Heart left ventricle (tissue), 16 donors: Measurements from ENCODE around the gene DNMT1. TPM values are rescaled to one million over a fixed set of nuclear protein-coding genes. Genes with fewer than 3 reads are reported as not detected.

Source experiments
- ATAC-seq, 4 donors: fragments of 200-7000 bp; cut with Tn5 transposase; one replicate each; pipeline ENCODE4 v1.9.1; 2020 to 2022; ENCODE audit warnings: moderate library complexity in 4 of 4, mild to moderate bottlenecking in 3 of 4, moderate number of reproducible peaks in 1 of 4
- DNase-seq, 5 donors: peaks; one replicate each; pipeline ENCODE4 v3.0.0-alpha.2; 2020
- H3K27ac ChIP-seq, 12 donors: fragments of 200-600 bp; sonication (generic) in 4 of 12; one replicate each; pipeline versions ENCODE4 v1.5.0 to v1.8.0; 2016 to 2022; ENCODE audit warnings: mild to moderate bottlenecking in 2 of 12
- H3K27me3 ChIP-seq, 9 donors: fragments of 200-600 bp; sonication (generic) in 2 of 9; one replicate each; pipeline versions ENCODE4 v1.5.1 to v1.8.0; 2016 to 2022; ENCODE audit warnings: mild to moderate bottlenecking in 3 of 9
- H3K36me3 ChIP-seq, 9 donors: fragments of 200-600 bp; sonication (generic) in 2 of 9; one replicate each; pipeline versions ENCODE4 v1.5.0 to v1.8.0; 2018 to 2022; ENCODE audit warnings: mild to moderate bottlenecking in 2 of 9
- H3K4me1 ChIP-seq, 12 donors: fragments of 200-600 bp; sonication (generic) in 4 of 12; one replicate each; pipeline versions ENCODE4 v1.5.0 to v1.8.0; 2016 to 2022; ENCODE audit warnings: mild to moderate bottlenecking in 3 of 12
- H3K4me3 ChIP-seq, 12 donors: fragments of 200-600 bp; sonication (generic) in 4 of 12; one replicate each; pipeline versions ENCODE4 v1.5.0 to v1.8.0; 2017 to 2022; ENCODE audit warnings: mild to moderate bottlenecking in 9 of 12, moderate library complexity in 4 of 12
- H3K9me3 ChIP-seq, 12 donors: fragments of 200-600 bp; sonication (generic) in 4 of 12; one replicate each; pipeline versions ENCODE4 v1.5.0 to v1.8.0; 2016 to 2022; ENCODE audit warnings: mild to moderate bottlenecking in 1 of 12
- CTCF ChIP-seq, 12 donors: fragments of 200-600 bp; sonication (generic) in 4 of 12; IDR thresholded peaks; one replicate each; pipeline versions ENCODE4 v1.5.0 to v1.8.0; 2018 to 2022; ENCODE audit warnings: antibody characterized with exemption in 12 of 12, mild to moderate bottlenecking in 5 of 12
- POLR2A ChIP-seq, 2 donors: fragments of 450-650 bp; IDR thresholded peaks; one replicate each; pipeline ENCODE4 v1.6.1; 2017; ENCODE audit warnings: antibody characterized with exemption in 2 of 2, mild to moderate bottlenecking in 2 of 2, moderate library complexity in 2 of 2
- WGBS, 4 donors: extraction: QIAGEN DNeasy Blood & Tissue Kit in 2 of 4; methylation state at CpG; one replicate each; pipeline versions ENCODE4 v1.1.5 to v1.1.7; 2013 to 2018; 5-methylcytosine and 5-hydroxymethylcytosine counted together
- intact Hi-C, 10 donors: fragments of 100-400 bp; cut with DNase I; formaldehyde crosslinking; loops; one replicate each; pipeline versions ENCODE4 v1.11.1 to v1.14.2; 2022
- microRNA-seq, 4 donors: library from miRNA; unstranded; fragments of <30 nt; microRNA quantifications; one replicate each; pipeline versions ENCODE4 to v1.2.0, GENCODE V29; 2017 to 2020
- polyA plus RNA-seq, 2 donors: library from polyadenylated mRNA; stranded (reverse); fragments of 200-250 nt; gene quantifications; one replicate each; pipeline ENCODE4 v1.2.3, GENCODE V29; 2013
- total RNA-seq, 9 donors: library from RNA; depleted of rRNA in 2 of 9; stranded (reverse); fragments of >200 nt in 2 of 9; fragmentation: NEBNext Ultra II Directional in 3 of 9; extraction: Animal tissue kit (Norgen Biotek cat#: 25700) in 3 of 9; gene quantifications; one replicate each; pipeline versions ENCODE4 v1.1.0 to v1.2.4, GENCODE V29; 2016 to 2023
- donor health status: ischemic (EF 13 %, LVEDD 7.1; RV severe dilation, severe dysfunction).
- donor health status: healthy with polysubstance abuse.
- donor health status: DM: no; HTN: yes; CAD: no.
- donor health status: DM: no; HTN: no; CAD: no.
- donor health status: ischemic (EF 25% LVEDD 6.9; RV normal size, moderate dysfunction).
- donor health status: ischemic (EF 25% LVEDD 5.7; RV mildly dilated, moderate dysfunction).
- donor health status: healthy.
- donor health status: DM: yes; HTN: yes; CAD: no.
- donor health status: ischemic (EF 35%, LVEDD 5.7; RV mildly dilated, moderate dysfunction).
- donor health status: nonischemic (EF 11% LVEDD 7.7; RV severe dilation, severe dysfunction).
- donor health status: DM: yes; HTN: yes; CAD: no.
- donor health status: PGD.
- donor health status: ischemic (EF 29% LVEDD 5.4; RV normal size, mild dysfunction).
- donor health status: nonischemic (EF 23%, LVEDD 6.1; RV moderate dilation, normal function).

Gene DNMT1
- total and polyA plus RNA-seq, 11 donors, result 16.1 to 61.6 (median 25.0) TPM

DNA sequence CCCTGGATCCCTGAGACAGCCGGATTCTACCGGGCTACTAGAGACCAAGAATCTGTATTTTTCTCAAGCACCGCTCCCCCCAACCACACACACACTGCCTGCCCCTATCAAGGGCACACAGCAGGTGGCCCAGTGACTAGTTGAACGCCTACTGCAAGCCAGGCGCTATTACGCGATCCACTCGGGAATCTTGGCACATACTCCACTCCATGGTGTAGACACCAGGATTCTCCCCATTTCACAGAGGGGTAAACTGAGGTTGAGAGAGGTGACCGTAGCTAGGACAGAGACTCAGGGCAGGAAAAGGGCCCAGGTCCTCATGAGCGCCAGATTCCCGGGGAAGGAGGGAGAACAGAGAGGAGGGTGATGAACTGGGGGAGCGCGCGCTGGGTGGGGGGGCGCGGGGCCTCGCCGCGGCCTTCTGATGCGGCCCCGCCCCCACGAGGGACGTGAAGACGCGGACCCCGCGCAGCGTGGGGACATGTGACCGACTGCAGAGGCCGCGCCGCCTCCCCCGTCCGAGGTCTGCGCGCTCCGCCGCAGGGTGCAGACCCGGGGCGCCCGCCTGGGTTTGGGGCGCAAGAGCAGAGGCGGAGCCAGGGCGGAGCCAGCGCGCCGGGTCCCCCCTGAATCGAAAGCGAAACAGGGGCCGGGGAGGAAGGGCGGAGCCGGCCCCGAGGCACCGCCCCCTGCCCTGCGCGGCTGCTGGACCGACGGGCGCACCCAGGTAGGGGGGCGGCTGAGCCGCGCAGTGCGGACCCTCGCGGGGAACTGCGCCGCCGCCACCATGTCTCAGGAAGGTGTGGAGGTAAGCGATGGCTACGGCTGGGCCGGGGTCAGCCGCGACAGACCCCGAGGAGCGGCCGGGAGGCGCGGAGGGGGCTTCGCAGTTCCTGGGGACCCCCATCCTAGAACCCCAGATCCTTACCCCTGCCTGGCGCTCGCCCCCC lies 108.8 kb downstream of the DNMT1 start, which contains the start of gene SHFL:
SHFL (plus strand) TSS at position 677 of the 950 bp plus-strand sequence; CDS start at position 788, 111 bp downstream.
- intact Hi-C loops, result loop anchor here in 1 of 10 donors (2.0 kb wide), 1 partner anchor 43 kb away; no protein-coding TSS in a partner anchor
- peaks cover 0 to 16% (median 3%) of the 10 kb centered on the region in 12 donors for H3K4me1 ChIP-seq
- H3K9me3 ChIP-seq, result peaks cover 0 to 8% (median 0%) of the 10 kb centered on the region in 12 donors
- 3 to 16% (median 10%) methylated on average over 14 to 81 of the region's 81 CpGs for WGBS, 4 donors
- H3K27ac ChIP-seq, result peak within 1 kb of the TSS; percentile 78 to 97 (median 92)
- H3K4me3 ChIP-seq, result peak within 1 kb of the TSS; percentile 27 to 100 (median 86)
- DNase-seq, result peak; percentile 70 to 89 (median 79)
- peak; percentile 81 to 93 (median 92) for ATAC-seq
- no peaks in the 10 kb centered on the region for H3K27me3 ChIP-seq
- peaks cover 0 to 20% (median 8%) of the 10 kb centered on the region in 9 donors for H3K36me3 ChIP-seq
- peak in 1 of 12 donors; percentile 6 for TF ChIP-seq CTCF (IDR thresholded peaks at IDR 0.05)
- TF ChIP-seq POLR2A (IDR thresholded peaks at IDR 0.05), result peak in 1 of 2 donors; percentile 51

DNA sequence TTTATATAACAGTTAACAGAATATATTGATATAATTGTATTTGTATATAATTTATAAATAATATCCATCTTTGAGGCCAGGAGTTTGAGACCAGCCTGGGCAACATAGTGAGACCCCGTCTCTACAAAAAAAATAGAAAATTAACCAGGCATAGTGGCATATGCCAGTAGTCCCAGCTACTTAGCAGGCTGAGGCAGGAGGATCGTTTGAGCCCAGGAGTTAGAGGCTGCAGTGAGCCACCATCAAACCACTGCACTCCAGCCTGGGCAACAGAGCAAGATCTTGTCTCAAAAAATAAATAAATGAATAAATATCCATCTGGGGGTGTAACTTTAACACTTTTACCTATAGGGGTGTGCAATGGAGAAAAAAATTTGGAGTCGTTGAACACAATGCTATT lies 110.0 kb downstream of the DNMT1 start:
- H3K36me3 ChIP-seq, result peaks cover 0 to 10% (median 5%) of the 10 kb centered on the region in 9 donors
- TF ChIP-seq POLR2A (IDR thresholded peaks at IDR 0.05) (no peak), CTCF (IDR thresholded peaks at IDR 0.05) (no peak)
- no peak for ATAC-seq
- no peaks in the 10 kb centered on the region for H3K9me3 ChIP-seq
- H3K27me3 ChIP-seq, result no peaks in the 10 kb centered on the region
- intact Hi-C loops, result loop anchor here in 1 of 10 donors (2.0 kb wide), 1 partner anchor 42 kb away; no protein-coding TSS in a partner anchor
- peaks cover 0 to 16% (median 3%) of the 10 kb centered on the region in 12 donors for H3K4me1 ChIP-seq
- no peak overlapping the region for H3K4me3 ChIP-seq
- H3K27ac ChIP-seq, result no peak overlapping the region
- 67 to 76% (median 72%) methylated on average over 3 of the region's 3 CpGs for whole genome bisulfite sequencing, 4 donors
- no peak for DNase-seq

- Histone ChIP-seq H3K4me1 (peaks cover 0 to 16% (median 3%) of the 10 kb centered on the region in 12 donors), H3K27me3 (no peaks in the 10 kb centered on the region), H3K9me3 (no peaks in the 10 kb centered on the region), H3K36me3 (peaks cover 0 to 1% (median under 1%) of the 10 kb centered on the region in 9 donors), H3K27ac (no peak overlapping the region), H3K4me3 (no peak overlapping the region)
- no peak for TF ChIP-seq CTCF (IDR thresholded peaks at IDR 0.05)
- TF ChIP-seq POLR2A (IDR thresholded peaks at IDR 0.05), result no peak
- ATAC-seq, result no peak
- no peak for DNase-seq
- intact Hi-C loops, result loop anchor here in 1 of 10 donors (2.0 kb wide), 1 partner anchor 41 kb away; no protein-coding TSS in a partner anchor
- WGBS, 4 donors, result 77 to 84% (median 79%) methylated on average over 9 of the region's 9 CpGs
Measured at GRCh38 chr19:10083911-10084310, 110.8 kb downstream of the DNMT1 start.

Small RNA genes lying within 50 kb of the gene (microRNA-seq; reads per million reads assigned to microRNA genes)
- gene MIR4322, result 0 reads per million in 4 donors

Other genes starting within 250 kb of the DNMT1 start
- 10 to 100 TPM in 6 of 9 donors, 1 to 10 TPM in 3; 5.0 to 34.1 (median 11.6) TPM for gene COL5A3, start 184.4 kb downstream of the DNMT1 start, total RNA-seq
- 10 to 100 TPM; 13.6 to 18.7 TPM for gene COL5A3, start 184.4 kb downstream of the DNMT1 start, polyA plus RNA-seq
- not detected for gene RDH8, start 181.5 kb downstream of the DNMT1 start, total RNA-seq
- gene RDH8, start 181.5 kb downstream of the DNMT1 start, polyA plus RNA-seq, result not detected
- gene SHFL, start 108.6 kb downstream of the DNMT1 start, total RNA-seq, result 10 to 100 TPM in 4 of 9 donors, 1 to 10 TPM in 5; 6.3 to 29.0 (median 8.7) TPM
- 10 to 100 TPM in 1 of 2 donors, 1 to 10 TPM in 1; 7.7 to 13.0 TPM for gene SHFL, start 108.6 kb downstream of the DNMT1 start, polyA plus RNA-seq
- gene ANGPTL6, start 92.3 kb downstream of the DNMT1 start, total RNA-seq, result under 1 TPM in 1 of 9 donors, not detected in 8; 0.43 TPM
- gene ANGPTL6, start 92.3 kb downstream of the DNMT1 start, polyA plus RNA-seq, result under 1 TPM in 1 of 2 donors, not detected in 1; 0.19 TPM
- 10 to 100 TPM; 16.3 to 24.9 (median 19.0) TPM for gene PPAN, start 88.6 kb downstream of the DNMT1 start, total RNA-seq
- gene PPAN, start 88.6 kb downstream of the DNMT1 start, polyA plus RNA-seq, result 10 to 100 TPM; 34.4 to 41.4 TPM
- 10 to 100 TPM in 1 of 9 donors, 1 to 10 TPM in 8; 3.1 to 11.7 (median 6.3) TPM for gene P2RY11, start 83.3 kb downstream of the DNMT1 start, total RNA-seq
- gene P2RY11, start 83.3 kb downstream of the DNMT1 start, polyA plus RNA-seq, result 1 to 10 TPM; 3.6 to 5.2 TPM
- 100 to 1,000 TPM; 148 to 302 (median 179) TPM for gene EIF3G, start 75.1 kb downstream of the DNMT1 start, total RNA-seq
- 100 to 1,000 TPM; 124 to 233 TPM for gene EIF3G, start 75.1 kb downstream of the DNMT1 start, polyA plus RNA-seq
- 10 to 100 TPM in 1 of 9 donors, 1 to 10 TPM in 8; 1.7 to 14.2 (median 4.4) TPM for gene S1PR2, start 36.4 kb upstream of the DNMT1 start, total RNA-seq
- gene S1PR2, start 36.4 kb upstream of the DNMT1 start, polyA plus RNA-seq, result 1 to 10 TPM; 1.0 to 4.3 TPM
- 100 to 1,000 TPM in 2 of 9 donors, 10 to 100 TPM in 7; 53.7 to 110 (median 68.2) TPM for gene MRPL4, start 57.3 kb upstream of the DNMT1 start, total RNA-seq
- gene MRPL4, start 57.3 kb upstream of the DNMT1 start, polyA plus RNA-seq, result 100 to 1,000 TPM in 1 of 2 donors, 10 to 100 TPM in 1; 37.7 to 123 TPM
- 10 to 100 TPM in 5 of 9 donors, 1 to 10 TPM in 4; 6.0 to 87.6 (median 10.9) TPM for gene ICAM1, start 76.2 kb upstream of the DNMT1 start, total RNA-seq
- 1 to 10 TPM; 6.1 to 9.7 TPM for gene ICAM1, start 76.2 kb upstream of the DNMT1 start, polyA plus RNA-seq
- gene ICAM4, start 92.0 kb upstream of the DNMT1 start, total RNA-seq, result 1 to 10 TPM in 2 of 9 donors, under 1 TPM in 4, not detected in 3; 0.21 to 1.2 (median 0.67) TPM
- gene ICAM4, start 92.0 kb upstream of the DNMT1 start, polyA plus RNA-seq, result under 1 TPM; 0.33 to 0.57 TPM
- under 1 TPM in 7 of 9 donors, not detected in 2; 0.19 to 0.98 (median 0.34) TPM for gene ICAM5, start 95.0 kb upstream of the DNMT1 start, total RNA-seq
- gene ICAM5, start 95.0 kb upstream of the DNMT1 start, polyA plus RNA-seq, result under 1 TPM; 0.11 to 0.35 TPM
- gene ZGLP1, start 114.9 kb upstream of the DNMT1 start, total RNA-seq, result 1 to 10 TPM in 4 of 9 donors, under 1 TPM in 5; 0.16 to 2.2 (median 0.83) TPM
- gene ZGLP1, start 114.9 kb upstream of the DNMT1 start, polyA plus RNA-seq, result 1 to 10 TPM; 1.1 TPM
- 10 to 100 TPM; 12.8 to 22.0 (median 16.6) TPM for gene FDX2, start 121.1 kb upstream of the DNMT1 start, total RNA-seq
- gene FDX2, start 121.1 kb upstream of the DNMT1 start, polyA plus RNA-seq, result 10 to 100 TPM; 32.7 to 37.3 TPM
- gene RAVER1, start 138.6 kb upstream of the DNMT1 start, total RNA-seq, result 10 to 100 TPM; 11.5 to 22.5 (median 14.0) TPM
- gene RAVER1, start 138.6 kb upstream of the DNMT1 start, polyA plus RNA-seq, result 10 to 100 TPM in 1 of 2 donors, 1 to 10 TPM in 1; 5.9 to 17.2 TPM
- gene ICAM3, start 144.7 kb upstream of the DNMT1 start, total RNA-seq, result 10 to 100 TPM in 8 of 9 donors, 1 to 10 TPM in 1; 5.6 to 24.9 (median 18.3) TPM
- gene ICAM3, start 144.7 kb upstream of the DNMT1 start, polyA plus RNA-seq, result 10 to 100 TPM in 1 of 2 donors, 1 to 10 TPM in 1; 8.6 to 15.5 TPM
- gene TYK2, start 185.6 kb upstream of the DNMT1 start, total RNA-seq, result 10 to 100 TPM; 37.7 to 86.3 (median 55.3) TPM
- gene TYK2, start 185.6 kb upstream of the DNMT1 start, polyA plus RNA-seq, result 100 to 1,000 TPM in 1 of 2 donors, 10 to 100 TPM in 1; 71.7 to 100 TPM
- gene CDC37, start 208.6 kb upstream of the DNMT1 start, total RNA-seq, result 100 to 1,000 TPM; 108 to 189 (median 138) TPM
- 100 to 1,000 TPM; 199 to 282 TPM for gene CDC37, start 208.6 kb upstream of the DNMT1 start, polyA plus RNA-seq
- 10 to 100 TPM in 8 of 9 donors, 1 to 10 TPM in 1; 9.3 to 33.3 (median 17.3) TPM for gene PDE4A, start 225.6 kb upstream of the DNMT1 start, total RNA-seq
- gene PDE4A, start 225.6 kb upstream of the DNMT1 start, polyA plus RNA-seq, result 10 to 100 TPM in 1 of 2 donors, 1 to 10 TPM in 1; 5.2 to 11.2 TPM